HG03565 (cell line): ENCODE data around the gene PMIS2.

Experiments
- ATAC-seq: cut with Tn5 transposase; IDR thresholded peaks from one replicate; pipeline ENCODE4 v1.9.1; 2021; ENCODE audit warnings: mild to moderate bottlenecking, moderate library complexity; ENCODE audit not compliant: unreplicated experiment

The PMIS2 gene

GRCh38 chr19:35556025-35556590, 29.9 kb upstream of the PMIS2 start:
- ATAC-seq: no peak

- no peak for ATAC-seq
Observed at GRCh38 chr19:35556846-35557538, 29.0 kb upstream of the PMIS2 start.

DNA sequence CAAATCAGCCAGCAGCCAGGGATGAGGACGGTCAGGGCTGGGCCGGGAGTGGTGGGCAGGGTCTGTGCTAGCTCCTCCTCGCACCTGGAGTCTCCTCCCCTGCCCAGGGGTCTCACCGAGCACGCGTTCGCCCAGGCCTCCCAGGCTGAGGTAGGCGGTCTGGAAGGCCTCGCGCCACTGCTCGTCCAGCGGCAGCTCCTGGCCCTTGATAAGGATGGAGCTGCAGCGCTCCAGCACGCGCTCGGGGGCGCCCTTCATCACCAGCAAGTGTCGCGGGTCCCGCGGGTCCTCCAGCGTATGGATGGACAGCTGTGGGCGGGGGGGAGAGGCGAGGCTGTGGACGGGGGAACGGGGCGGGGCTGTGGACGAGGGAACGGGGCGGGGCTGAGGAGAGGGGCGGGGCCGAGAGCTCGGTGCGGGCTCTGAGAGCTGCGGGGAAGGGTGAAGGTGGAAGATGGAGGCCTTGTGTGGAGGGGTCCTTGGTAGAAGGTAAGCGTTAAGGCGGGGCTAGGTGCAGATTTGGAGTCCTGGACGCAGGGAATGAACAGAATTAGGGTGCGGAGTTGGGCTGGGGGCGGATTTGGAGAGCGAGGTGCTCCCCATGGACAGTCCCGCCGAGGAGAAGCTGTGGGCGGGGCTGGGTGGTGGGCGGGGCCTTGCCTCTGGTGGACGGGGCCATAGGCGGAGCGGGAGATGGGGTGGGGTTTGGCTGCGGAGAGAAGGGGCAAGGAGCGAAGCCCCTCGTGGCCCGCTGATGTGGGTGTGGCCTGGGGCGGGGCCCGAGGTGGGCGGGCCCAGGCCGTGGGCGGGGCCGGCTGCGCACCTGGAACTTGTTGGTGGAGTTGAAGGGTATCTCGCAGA, 28.2 kb upstream of the PMIS2 start:
- no peak for ATAC-seq

DNA sequence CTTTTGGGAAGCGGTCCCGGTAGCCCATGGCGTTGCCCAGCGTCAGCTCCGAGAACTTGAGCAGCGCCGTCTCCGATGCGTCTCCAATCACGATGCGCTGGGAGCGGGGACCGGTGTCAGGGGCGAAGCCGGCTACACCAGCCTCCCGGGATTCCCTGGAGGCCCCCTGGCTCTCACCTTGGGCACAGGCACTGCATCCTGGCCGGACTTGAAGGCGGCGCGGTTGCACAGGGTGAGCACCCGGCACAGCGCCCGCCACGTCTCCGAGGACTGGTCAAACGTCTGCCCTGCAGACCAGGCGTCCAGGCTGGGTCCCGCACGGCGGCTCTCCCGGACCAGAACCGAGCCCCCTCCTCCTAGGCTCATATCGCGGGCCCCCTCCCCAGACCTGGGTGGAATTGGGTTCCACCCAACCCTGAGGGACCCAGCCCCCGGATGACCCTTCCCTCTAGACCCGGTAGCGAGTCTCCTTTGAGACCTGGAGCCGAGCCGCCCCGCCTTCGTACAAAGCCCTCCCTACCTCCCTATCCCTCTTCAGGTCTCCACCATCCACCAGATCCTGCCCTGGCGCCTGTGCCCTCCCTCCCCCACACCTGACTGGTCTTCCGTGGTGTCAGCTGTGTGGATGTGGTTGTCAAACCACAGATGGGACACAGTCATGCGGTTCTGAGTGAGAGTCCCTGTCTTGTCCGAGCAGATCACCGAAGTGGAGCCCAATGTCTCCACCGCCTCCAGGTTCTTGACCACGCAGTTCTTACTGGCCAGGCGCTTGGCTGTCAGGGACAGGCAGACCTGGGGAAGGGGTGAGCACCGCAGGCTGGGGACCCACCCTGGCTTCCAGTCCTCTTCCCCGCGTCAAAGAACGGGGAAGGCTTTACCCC, 27.3 kb upstream of the PMIS2 start:
- no peak for ATAC-seq

DNA sequence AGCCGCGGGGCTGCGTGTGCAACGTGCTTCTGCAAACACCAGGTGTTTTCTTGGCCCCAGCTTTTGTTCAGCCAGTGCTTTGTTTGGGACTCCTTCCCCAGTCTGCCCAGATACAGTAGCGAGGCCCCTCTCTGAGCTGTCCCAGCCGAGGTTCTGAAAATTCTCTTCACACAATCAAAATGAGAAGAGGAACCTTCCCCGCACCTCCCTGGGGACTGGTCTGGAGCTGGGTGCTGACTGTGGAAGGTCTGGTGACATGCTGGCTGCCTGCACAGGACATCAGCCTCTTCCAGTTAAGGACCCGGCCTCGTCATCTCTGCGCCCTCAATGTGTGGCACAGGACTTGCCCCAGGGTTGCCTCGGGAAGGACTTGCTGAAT, 26.7 kb upstream of the PMIS2 start:
- no peak for ATAC-seq

GRCh38 chr19:35559781-35560180, 26.2 kb upstream of the PMIS2 start:
- no peak for ATAC-seq

DNA sequence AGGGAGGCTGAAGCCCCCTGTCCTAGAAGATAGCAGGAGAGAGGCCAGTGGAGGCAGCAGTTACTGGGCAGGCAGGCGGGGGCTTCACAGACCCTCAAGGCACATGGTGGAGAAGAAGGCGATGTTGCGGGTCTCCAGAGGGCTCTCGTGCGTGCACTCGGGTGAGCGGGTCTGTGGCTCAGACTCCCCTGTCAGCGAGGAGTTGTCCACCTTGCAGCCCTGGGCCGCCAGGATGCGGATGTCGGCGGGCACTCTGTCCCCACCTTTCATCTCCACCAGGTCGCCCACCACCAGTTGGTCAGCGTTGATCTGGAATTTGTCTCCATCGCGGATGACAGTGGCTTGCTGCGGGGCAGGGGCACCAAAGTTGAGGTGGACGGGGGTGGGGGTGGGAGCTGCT, 25.7 kb upstream of the PMIS2 start:
- no peak for ATAC-seq

DNA sequence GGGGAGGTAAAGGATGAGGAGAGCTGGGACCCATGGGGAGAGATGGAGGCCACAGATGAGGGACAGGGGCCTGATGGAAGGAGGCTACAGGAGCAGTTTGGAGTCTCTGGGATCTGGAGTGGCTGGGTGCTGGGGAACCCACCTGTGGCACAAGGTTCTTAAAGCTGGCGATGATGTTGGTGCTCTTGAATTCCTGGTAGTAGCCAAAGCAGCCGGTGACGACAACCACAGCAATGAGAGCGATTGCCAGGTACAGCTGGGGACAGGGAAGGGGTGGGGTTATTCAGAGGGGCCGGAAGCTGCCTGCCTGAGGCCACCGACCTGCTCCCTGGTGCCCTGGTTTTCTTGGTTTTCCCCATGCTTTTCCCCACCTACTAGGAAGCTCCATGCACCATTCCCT, 25.3 kb upstream of the PMIS2 start:
- no peak for ATAC-seq

- ATAC-seq: no peak
Observed at GRCh38 chr19:35561436-35561835, 24.5 kb upstream of the PMIS2 start.

DNA sequence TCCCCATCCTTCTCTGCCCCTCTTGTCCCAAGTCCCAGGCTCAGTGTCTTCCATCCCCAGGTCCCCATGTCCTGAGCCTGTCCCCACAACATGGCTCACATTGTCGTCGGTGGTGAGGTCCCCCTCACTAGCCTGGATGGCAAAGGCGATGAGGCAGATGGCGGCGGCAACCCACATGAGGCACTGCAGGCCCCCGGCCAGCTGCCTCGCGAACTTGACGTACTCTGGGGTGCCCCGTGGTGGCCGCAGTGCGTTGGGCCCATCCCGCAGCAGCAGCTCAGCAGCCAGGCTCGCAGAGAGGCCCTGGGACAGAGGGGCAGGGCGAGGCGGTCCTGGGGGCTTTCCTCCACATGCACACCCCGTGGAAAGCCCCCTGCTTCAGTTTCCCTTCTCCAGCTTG, 23.6 kb upstream of the PMIS2 start:
- ATAC-seq: no peak

GRCh38 chr19:35562776-35563175, 23.2 kb upstream of the PMIS2 start:
- ATAC-seq: no peak

- ATAC-seq: no peak
Observed at GRCh38 chr19:35563207-35563829, 22.7 kb upstream of the PMIS2 start, which contains the start of gene ATP4A. ATP4A (minus strand) TSS chr19:35563658; CDS start chr19:35563629, 29 bp downstream.

- ATAC-seq: no peak
Observed at GRCh38 chr19:35565016-35565856, 20.7 kb upstream of the PMIS2 start.

- ATAC-seq: no peak
Observed at GRCh38 chr19:35566738-35567137, 19.2 kb upstream of the PMIS2 start.

GRCh38 chr19:35569281-35569781, 16.6 kb upstream of the PMIS2 start:
- ATAC-seq: no peak

DNA sequence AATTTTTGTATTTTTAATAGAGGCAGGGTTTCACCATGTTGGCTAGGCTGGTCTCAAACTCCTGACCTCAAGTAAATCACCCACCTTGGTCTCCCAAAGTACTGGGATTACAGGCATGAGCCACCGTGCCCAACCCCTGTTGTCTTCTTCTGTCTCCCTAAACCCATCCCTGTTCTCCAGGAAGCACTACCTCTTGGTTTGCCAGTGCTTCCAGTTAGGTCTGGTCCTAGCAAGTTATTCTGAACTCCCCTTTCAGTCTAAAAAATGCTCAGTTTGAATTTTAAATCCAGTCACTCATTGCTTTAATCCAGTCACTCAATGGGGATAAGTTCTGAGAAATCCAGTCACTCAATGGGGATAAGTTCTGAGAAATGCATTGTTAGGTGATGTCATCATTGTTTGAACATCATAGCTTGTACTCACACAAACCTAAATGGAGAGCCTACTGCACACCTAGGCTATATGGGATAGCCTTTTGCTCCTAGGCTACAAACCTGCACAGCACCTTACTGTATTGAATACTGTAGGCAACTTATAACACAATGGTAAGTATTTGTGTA, 14.5 kb upstream of the PMIS2 start:
- no peak for ATAC-seq

- no peak for ATAC-seq
Observed at GRCh38 chr19:35577918-35578317, 8.1 kb upstream of the PMIS2 start.

DNA sequence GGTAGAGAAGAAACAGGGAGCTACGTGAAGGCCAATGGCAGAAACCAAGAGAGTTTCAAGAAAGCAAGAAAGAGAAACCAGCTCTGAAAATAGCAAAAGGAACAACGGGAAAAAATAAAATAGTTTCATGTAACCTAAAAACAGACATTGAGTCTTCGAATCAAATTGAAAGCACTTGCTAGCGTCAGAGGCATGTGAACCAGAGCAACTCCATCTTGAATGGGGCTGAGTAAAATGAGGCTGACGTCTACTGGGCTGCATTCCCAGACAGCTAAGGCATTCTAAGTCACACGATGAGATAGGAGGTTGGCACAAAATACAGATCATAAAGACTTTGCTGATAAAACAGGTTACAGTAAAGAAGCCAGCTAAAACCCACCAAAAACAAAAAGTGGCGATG, 7.3 kb upstream of the PMIS2 start:
- no peak for ATAC-seq

DNA sequence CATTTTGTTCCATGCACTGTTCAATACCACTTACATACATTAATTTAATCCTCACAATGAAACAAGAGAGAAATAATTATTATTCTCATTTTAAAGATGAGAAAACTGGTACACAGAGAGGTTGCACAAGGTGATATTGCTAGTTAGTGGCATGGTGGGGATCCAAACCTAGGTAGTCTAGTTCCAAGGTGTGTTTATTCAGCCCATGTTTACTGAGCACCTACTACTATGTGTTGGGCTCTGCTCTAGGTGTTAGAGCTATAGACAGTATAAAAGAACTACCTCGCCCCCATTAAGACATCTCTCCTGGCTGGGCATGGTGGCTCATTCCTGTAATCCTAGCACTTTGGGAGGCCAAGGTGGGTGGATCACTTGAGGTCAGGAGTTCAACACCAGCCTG, 3.2 kb upstream of the PMIS2 start:
- ATAC-seq: no peak
